ENCODE measurements around the gene LCP1. TPM values are rescaled to one million over a fixed set of nuclear protein-coding genes. Genes with fewer than 3 reads are reported as not detected.
"Not testable (repeated sequence)": the region's sequence is repeated elsewhere in the genome, so short reads cannot be mapped to it uniquely, and the experiment has no call there.

LCP1 gene
- total RNA-seq = under 1 TPM in 7 of 8 experiments, not detected in 1; 0.27 to 0.64 (median 0.35) TPM

- H3K4me1 ChIP-seq (replicated peaks in 1 of 2) = no peaks in the 10 kb centered on the region
- no peak for ATAC-seq (replicated peaks in 6 of 8)
- 68 to 100% (median 89%) methylated on average over 1 to 7 of the region's 8 CpGs; no CpG with 5 or more reads in 1 of the 10 experiments for WGBS, 10 experiments
- no peak within 1 kb of the TSS for H3K4me3 ChIP-seq
- no peak within 1 kb of the TSS for H3K27ac ChIP-seq
- in situ Hi-C loops (cut with MboI; ENCODE audit: low pct_unique_long_range_greater_than_20kb in 2 of 9, low sequenced_read_pairs in 9 of 9, unreplicated experiment in 9 of 9) = no loop called here
Observed at GRCh38 chr13:46181840-46182490, at the start of gene LCP1. Gene LCP1, minus strand, starts transcription at chr13:46182177. Its CDS starts 22,515 bp downstream, at chr13:46159662.

DNA sequence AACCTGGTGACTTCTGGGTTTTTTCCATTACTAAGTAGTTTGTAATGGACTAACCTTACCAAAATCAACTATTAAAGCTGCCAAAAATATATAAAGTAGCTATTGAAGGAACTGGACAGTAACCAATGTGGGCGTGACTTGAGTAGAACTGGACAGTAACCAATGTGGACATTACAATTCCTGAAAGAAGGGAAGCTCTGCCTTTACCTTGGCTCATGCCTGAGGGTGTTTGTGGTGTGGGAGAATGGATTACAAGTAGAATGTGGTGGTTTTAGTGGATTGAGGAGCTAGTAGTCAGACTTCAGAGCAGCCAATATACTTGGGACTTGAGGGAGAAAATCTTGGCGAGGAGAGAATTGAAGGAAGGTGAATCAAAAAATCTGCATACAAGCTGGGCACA, 47.3 kb upstream of the LCP1 start:
- Histone ChIP-seq H3K4me3 (no peak overlapping the region), H3K4me1 (replicated peaks in 1 of 2) (no peaks in the 10 kb centered on the region), H3K27ac (no peak overlapping the region)
- in situ Hi-C loops (cut with MboI; ENCODE audit: low pct_unique_long_range_greater_than_20kb in 2 of 9, low sequenced_read_pairs in 9 of 9, unreplicated experiment in 9 of 9) = no loop called here
- 17 to 86% (median 80%) methylated on average over 1 to 2 of the region's 2 CpGs; no CpG with 5 or more reads in 3 of the 10 experiments for WGBS, 10 experiments
- no peak for ATAC-seq (replicated peaks in 6 of 8)

DNA sequence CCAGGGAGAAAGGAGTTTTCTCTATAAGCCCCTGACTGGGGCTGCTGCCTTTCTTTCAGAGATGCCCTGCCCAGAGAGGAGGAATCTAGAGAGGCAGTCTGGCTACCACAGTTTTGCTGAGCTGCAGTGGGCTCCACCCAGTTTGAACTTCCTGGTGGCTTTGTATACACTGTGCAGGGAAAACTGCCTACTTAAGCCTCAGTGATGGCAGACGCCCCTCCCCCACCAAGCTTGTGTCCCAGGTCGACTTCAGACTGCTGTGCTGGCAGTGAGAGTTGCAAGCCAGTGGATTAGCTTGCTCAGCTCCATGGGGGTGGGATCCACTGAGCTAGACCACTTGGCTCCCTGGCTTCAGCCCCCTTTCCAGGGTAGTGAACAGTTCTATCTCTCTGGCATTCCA, 38.3 kb upstream of the LCP1 start:
- peak in 1 of 8 experiments; percentile 36 for ATAC-seq (replicated peaks in 6 of 8)
- 0% methylated on average over 1 to 2 of the region's 2 CpGs; no CpG with 5 or more reads in 8 of the 10 experiments for WGBS, 10 experiments
- H3K4me1 ChIP-seq (replicated peaks in 1 of 2); H3K4me3 ChIP-seq; H3K27ac ChIP-seq; in situ Hi-C loops (cut with MboI; ENCODE audit: low pct_unique_long_range_greater_than_20kb in 2 of 9, low sequenced_read_pairs in 9 of 9, unreplicated experiment in 9 of 9): not testable (repeated sequence)

- H3K4me1 ChIP-seq (replicated peaks in 1 of 2); in situ Hi-C loops (cut with MboI; ENCODE audit: low pct_unique_long_range_greater_than_20kb in 2 of 9, low sequenced_read_pairs in 9 of 9, unreplicated experiment in 9 of 9); ATAC-seq (replicated peaks in 6 of 8); H3K27ac ChIP-seq; H3K4me3 ChIP-seq: not testable (repeated sequence)
- WGBS, 10 experiments = 75 to 100% (median 84%) methylated on average over 1 of the region's 1 CpG; no CpG with 5 or more reads in 4 of the 10 experiments
Observed at GRCh38 chr13:46214741-46215140, 32.8 kb upstream of the LCP1 start.

GRCh38 chr13:46213242-46213641, 31.3 kb upstream of the LCP1 start:
- H3K4me1 ChIP-seq (replicated peaks in 1 of 2) = peaks cover 0 to 3% of the 10 kb centered on the region in 2 donors
- no peak for ATAC-seq (replicated peaks in 6 of 8)
- 72 to 100% (median 92%) methylated on average over 1 to 3 of the region's 3 CpGs; no CpG with 5 or more reads in 3 of the 10 experiments for WGBS, 10 experiments
- no peak overlapping the region for H3K4me3 ChIP-seq
- no peak overlapping the region for H3K27ac ChIP-seq
- in situ Hi-C loops (cut with MboI; ENCODE audit: low pct_unique_long_range_greater_than_20kb in 2 of 9, low sequenced_read_pairs in 9 of 9, unreplicated experiment in 9 of 9) = no loop called here

- H3K4me1 ChIP-seq (replicated peaks in 1 of 2) = peaks cover 0 to 3% of the 10 kb centered on the region in 2 donors
- 4 to 52% (median 18%) methylated on average over 2 to 15 of the region's 53 CpGs; no CpG with 5 or more reads in 1 of the 10 experiments for WGBS, 10 experiments
- ATAC-seq (replicated peaks in 6 of 8) = peak; percentile 91 to 100 (median 99)
- in situ Hi-C loops (cut with MboI; ENCODE audit: low pct_unique_long_range_greater_than_20kb in 2 of 9, low sequenced_read_pairs in 9 of 9, unreplicated experiment in 9 of 9) = no loop called here
- peak within 1 kb of the TSS; percentile 33 to 45 (median 39) for H3K4me3 ChIP-seq
- H3K27ac ChIP-seq = no peak within 1 kb of the TSS
Observed at GRCh38 chr13:46211483-46212351, 29.7 kb upstream of the LCP1 start, which contains the start of gene LRRC63. Gene LRRC63, plus strand, starts transcription at chr13:46211928. Its CDS starts 1,107 bp downstream, at chr13:46213035.

- H3K4me3 ChIP-seq = peak overlapping the region; percentile 33 to 45 (median 39)
- WGBS, 10 experiments = 12 to 81% (median 44%) methylated on average over 2 to 8 of the region's 9 CpGs; no CpG with 5 or more reads in 1 of the 10 experiments
- in situ Hi-C loops (cut with MboI; ENCODE audit: low pct_unique_long_range_greater_than_20kb in 2 of 9, low sequenced_read_pairs in 9 of 9, unreplicated experiment in 9 of 9) = no loop called here
- ATAC-seq (replicated peaks in 6 of 8) = peak in 6 of 8 experiments; percentile 14 to 70 (median 56)
- H3K4me1 ChIP-seq (replicated peaks in 1 of 2) = peaks cover 0 to 3% of the 10 kb centered on the region in 2 donors
- H3K27ac ChIP-seq = no peak overlapping the region
Observed at GRCh38 chr13:46211116-46211482, 29.1 kb upstream of the LCP1 start.

GRCh38 chr13:46210362-46211083, 28.5 kb upstream of the LCP1 start:
- in situ Hi-C loops (cut with MboI; ENCODE audit: low pct_unique_long_range_greater_than_20kb in 2 of 9, low sequenced_read_pairs in 9 of 9, unreplicated experiment in 9 of 9) = no loop called here
- Histone ChIP-seq H3K27ac (no peak overlapping the region), H3K4me1 (replicated peaks in 1 of 2) (peaks cover 0 to 3% of the 10 kb centered on the region in 2 donors), H3K4me3 (peak overlapping the region in 1 of 5 donors; percentile 45)
- 52 to 85% (median 73%) methylated on average over 3 to 6 of the region's 6 CpGs for WGBS, 10 experiments
- ATAC-seq (replicated peaks in 6 of 8) = no peak

DNA sequence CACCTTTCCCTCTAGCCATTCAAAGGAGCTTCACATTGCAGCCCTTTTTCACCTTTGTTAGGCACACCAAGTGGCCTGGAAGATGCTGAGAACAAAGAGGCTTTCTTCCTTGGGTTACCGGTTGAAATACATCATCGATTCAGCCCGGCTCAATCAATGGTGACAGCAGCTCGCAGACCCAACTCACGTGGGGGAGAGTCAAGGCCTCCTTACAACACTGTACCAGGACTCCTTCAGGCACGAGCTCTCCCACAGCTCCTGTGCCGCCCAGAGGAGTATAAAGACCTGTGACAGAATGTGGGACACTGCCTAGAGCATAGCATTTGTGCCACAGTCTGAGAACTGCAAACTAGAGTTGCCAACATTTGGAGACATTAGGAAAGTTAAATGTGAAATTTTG, 25.9 kb upstream of the LCP1 start:
- WGBS, 10 experiments = 20 to 100% (median 57%) methylated on average over 1 to 7 of the region's 7 CpGs; no CpG with 5 or more reads in 2 of the 10 experiments
- Histone ChIP-seq H3K4me3 (no peak overlapping the region), H3K27ac (no peak overlapping the region), H3K4me1 (replicated peaks in 1 of 2) (peaks cover 0 to 3% of the 10 kb centered on the region in 2 donors)
- in situ Hi-C loops (cut with MboI; ENCODE audit: low pct_unique_long_range_greater_than_20kb in 2 of 9, low sequenced_read_pairs in 9 of 9, unreplicated experiment in 9 of 9) = no loop called here
- no peak for ATAC-seq (replicated peaks in 6 of 8)

GRCh38 chr13:46206143-46206542, 24.2 kb upstream of the LCP1 start:
- H3K4me3 ChIP-seq = no peak overlapping the region
- ATAC-seq (replicated peaks in 6 of 8) = no peak
- in situ Hi-C loops (cut with MboI; ENCODE audit: low pct_unique_long_range_greater_than_20kb in 2 of 9, low sequenced_read_pairs in 9 of 9, unreplicated experiment in 9 of 9) = no loop called here
- H3K4me1 ChIP-seq (replicated peaks in 1 of 2) = no peaks in the 10 kb centered on the region
- WGBS, 10 experiments = 0 to 83% (median 20%) methylated on average over 1 of the region's 1 CpG; no CpG with 5 or more reads in 3 of the 10 experiments
- no peak overlapping the region for H3K27ac ChIP-seq

- H3K27ac ChIP-seq = no peak overlapping the region
- in situ Hi-C loops (cut with MboI; ENCODE audit: low pct_unique_long_range_greater_than_20kb in 2 of 9, low sequenced_read_pairs in 9 of 9, unreplicated experiment in 9 of 9) = no loop called here
Observed at GRCh38 chr13:46202966-46203365, 21.0 kb upstream of the LCP1 start.

DNA sequence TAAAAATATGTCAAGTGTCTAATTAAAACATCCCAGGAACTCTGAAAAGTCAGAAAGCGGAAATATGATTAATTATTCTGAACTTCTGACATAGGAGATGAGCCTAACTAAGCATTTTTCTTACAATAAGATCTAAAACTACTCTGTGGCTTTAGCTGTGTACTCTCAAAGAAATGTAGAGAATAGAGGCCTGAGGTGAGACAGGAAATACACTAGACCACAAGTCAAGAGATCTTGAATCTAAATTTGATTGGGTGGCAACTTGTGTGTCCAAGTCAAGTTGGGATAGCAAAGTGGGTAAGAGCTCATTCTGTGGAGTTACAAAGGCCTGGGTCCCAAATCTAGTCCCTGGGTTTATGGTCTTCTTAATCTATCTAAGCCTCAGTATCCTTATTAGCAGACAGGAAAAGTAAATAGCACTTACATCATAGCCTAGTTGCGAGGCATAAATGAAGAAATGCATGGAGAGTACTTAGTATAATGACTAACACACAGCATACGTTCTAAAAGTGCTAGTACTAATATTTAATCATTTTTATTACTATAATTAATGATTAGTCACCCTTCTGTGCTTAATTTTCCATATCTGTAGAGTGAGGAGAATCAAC, 20.3 kb upstream of the LCP1 start:
- no peaks in the 10 kb centered on the region for H3K4me1 ChIP-seq (replicated peaks in 1 of 2)
- no peak overlapping the region for H3K4me3 ChIP-seq
- peak in 1 of 8 experiments; percentile 27 for ATAC-seq (replicated peaks in 6 of 8)
- H3K27ac ChIP-seq = no peak overlapping the region
- 62 to 100% (median 88%) methylated on average over 1 to 3 of the region's 3 CpGs for WGBS, 10 experiments
- in situ Hi-C loops (cut with MboI; ENCODE audit: low pct_unique_long_range_greater_than_20kb in 2 of 9, low sequenced_read_pairs in 9 of 9, unreplicated experiment in 9 of 9) = no loop called here

More at GRCh38 chr13:46202966-46203365, 21.0 kb upstream of the LCP1 start:
- WGBS, 10 experiments = 0 to 94% (median 67%) methylated on average over 1 to 5 of the region's 5 CpGs
- ATAC-seq (replicated peaks in 6 of 8) = peak in 3 of 8 experiments; percentile 51 to 63 (median 53)
- no peaks in the 10 kb centered on the region for H3K4me1 ChIP-seq (replicated peaks in 1 of 2)
- no peak overlapping the region for H3K4me3 ChIP-seq
